A673 (cell line): ENCODE data around the gene RERE. TPM values are rescaled to one million over a fixed set of nuclear protein-coding genes. Genes with fewer than 3 reads are reported as not detected.
A peak's percentile ranks its signal among the peaks of the same experiment; 100 is the strongest.

Experiments used
- BruUV-seq: library from RNA; stranded (reverse); fragments of 400-500 nt; replicated peaks from 2 replicates; lab custom pipeline; 2021; lab: Mats Ljungman, UMichigan
- CTCF ChIA-PET: fragments of 300-600 bp; sonication (Branson Sonifier 250); formaldehyde crosslinking; loops from one replicate; lab custom pipeline; 2022; ENCODE audit warnings: antibody characterized with exemption; lab: Charles Lee
- POLR2A ChIA-PET: fragments of 300-600 bp; sonication (Branson Sonifier 250); formaldehyde crosslinking; loops from one replicate; lab custom pipeline; 2022; ENCODE audit warnings: antibody characterized with exemption; ENCODE audit not compliant: low non-redundant PET; lab: Charles Lee
- DNase-seq: peaks from one replicate; pipeline ENCODE4 v3.0.0-alpha.2; 2015; ENCODE audit warnings: low spot score
- H3K27ac ChIP-seq: fragments of 200-600 bp; sonication (generic); 2 replicates; pipeline ENCODE4 v1.5.1; 2016; ENCODE audit warnings: mixed run types, low read depth, mild to moderate bottlenecking, mixed read lengths, antibody characterized with exemption, low read length; ENCODE audit not compliant: poor library complexity, severe bottlenecking
- H3K27me3 ChIP-seq: fragments of 200-600 bp; sonication (generic); replicated peaks from 2 replicates; pipeline ENCODE4 v1.6.1; 2017; ENCODE audit warnings: mixed run types, low read depth, mild to moderate bottlenecking, mixed read lengths, antibody characterized with exemption, low read length; ENCODE audit not compliant: insufficient read depth, poor library complexity
- H3K36me3 ChIP-seq: fragments of 200-600 bp; sonication (generic); 2 replicates; pipeline ENCODE4 v1.6.1; 2016; ENCODE audit warnings: mixed run types, mild to moderate bottlenecking, mixed read lengths, antibody characterized with exemption, low read length; ENCODE audit not compliant: insufficient read depth, poor library complexity, severe bottlenecking
- H3K4me1 ChIP-seq: fragments of 200-600 bp; sonication (generic); 2 replicates; pipeline ENCODE4 v1.6.1; 2017; ENCODE audit warnings: mixed run types, mild to moderate bottlenecking, mixed read lengths, antibody characterized with exemption, low read length; ENCODE audit not compliant: insufficient read depth, poor library complexity, severe bottlenecking
- H3K4me3 ChIP-seq: fragments of 200-600 bp; sonication (generic); 2 replicates; pipeline ENCODE4 v1.5.1; 2016; ENCODE audit warnings: low read depth, mixed run types, mild to moderate bottlenecking, mixed read lengths, low read length; ENCODE audit not compliant: poor library complexity, severe bottlenecking
- H3K9me3 ChIP-seq: fragments of 200-600 bp; sonication (generic); 2 replicates; pipeline ENCODE4 v1.6.1; 2016; ENCODE audit warnings: mixed run types, low read depth, mild to moderate bottlenecking, mixed read lengths, antibody characterized with exemption, low read length; ENCODE audit not compliant: poor library complexity, severe bottlenecking
- EZH2 ChIP-seq: fragments of 200-600 bp; sonication (generic); IDR thresholded peaks from 2 replicates; pipeline ENCODE4 v1.6.1; 2017; ENCODE audit warnings: borderline replicate concordance, low read depth, mild to moderate bottlenecking, mixed read lengths, antibody characterized with exemption, low read length; ENCODE audit not compliant: poor library complexity, severe bottlenecking
- intact Hi-C: fragments of 100-400 bp; cut with micrococcal nuclease; formaldehyde crosslinking; loops from one replicate; pipeline ENCODE4 v1.10.0; 2022; ENCODE audit not compliant: unreplicated experiment
- total RNA-seq: library from RNA; stranded (reverse); gene quantifications from 2 replicates; pipeline ENCODE4 v1.2.3, GENCODE V29; 2021
- TF ChIP-seq, protein P1 (sequence below): fragments of 300-800, 200-600 bp; sonication (generic); conservative IDR thresholded peaks from 2 replicates; pipeline ENCODE4 v1.5.1; 2017; ENCODE audit warnings: low read depth, mild to moderate bottlenecking, antibody characterized with exemption, low read length, moderate library complexity, mixed read lengths

RERE gene
- total RNA-seq, 1 experiment from 2014 or later, result 188 TPM

GRCh38 chr1:8676072-8676471, 141.4 kb downstream of the RERE start:
- Histone ChIP-seq H3K9me3 (no peaks in the 10 kb centered on the region), H3K4me1 (peaks cover 96% of the 10 kb centered on the region), H3K4me3 (no peak overlapping the region), H3K27ac (no peak overlapping the region), H3K27me3 (no peaks in the 10 kb centered on the region), H3K36me3 (peaks cover 4% of the 10 kb centered on the region)
- ChIA-PET CTCF (no interaction called here), POLR2A (no interaction called here)
- TF ChIP-seq, protein P1, sequence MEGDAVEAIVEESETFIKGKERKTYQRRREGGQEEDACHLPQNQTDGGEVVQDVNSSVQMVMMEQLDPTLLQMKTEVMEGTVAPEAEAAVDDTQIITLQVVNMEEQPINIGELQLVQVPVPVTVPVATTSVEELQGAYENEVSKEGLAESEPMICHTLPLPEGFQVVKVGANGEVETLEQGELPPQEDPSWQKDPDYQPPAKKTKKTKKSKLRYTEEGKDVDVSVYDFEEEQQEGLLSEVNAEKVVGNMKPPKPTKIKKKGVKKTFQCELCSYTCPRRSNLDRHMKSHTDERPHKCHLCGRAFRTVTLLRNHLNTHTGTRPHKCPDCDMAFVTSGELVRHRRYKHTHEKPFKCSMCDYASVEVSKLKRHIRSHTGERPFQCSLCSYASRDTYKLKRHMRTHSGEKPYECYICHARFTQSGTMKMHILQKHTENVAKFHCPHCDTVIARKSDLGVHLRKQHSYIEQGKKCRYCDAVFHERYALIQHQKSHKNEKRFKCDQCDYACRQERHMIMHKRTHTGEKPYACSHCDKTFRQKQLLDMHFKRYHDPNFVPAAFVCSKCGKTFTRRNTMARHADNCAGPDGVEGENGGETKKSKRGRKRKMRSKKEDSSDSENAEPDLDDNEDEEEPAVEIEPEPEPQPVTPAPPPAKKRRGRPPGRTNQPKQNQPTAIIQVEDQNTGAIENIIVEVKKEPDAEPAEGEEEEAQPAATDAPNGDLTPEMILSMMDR, result no peak
- TF ChIP-seq EZH2, result no peak
- no peak for DNase-seq
- no TSS peak for BruUV-seq
- intact Hi-C loops, result no loop called here

- Histone ChIP-seq H3K36me3 (peaks cover 4% of the 10 kb centered on the region), H3K4me1 (peaks cover 96% of the 10 kb centered on the region), H3K27me3 (no peaks in the 10 kb centered on the region), H3K9me3 (no peaks in the 10 kb centered on the region), H3K27ac (peak overlapping the region; percentile 65), H3K4me3 (no peak overlapping the region)
- no TSS peak for BruUV-seq
- no peak for TF ChIP-seq EZH2
- TF ChIP-seq, protein P1, result no peak
- ChIA-PET POLR2A (no interaction called here), CTCF (no interaction called here)
- intact Hi-C loops, result no loop called here
- DNase-seq, result no peak
These were observed 142.5 kb downstream of the RERE start for GRCh38 chr1:8674912-8675311.

- intact Hi-C loops, result no loop called here
- Histone ChIP-seq H3K4me3 (no peak overlapping the region), H3K27ac (peak overlapping the region; percentile 65), H3K36me3 (peaks cover 4% of the 10 kb centered on the region), H3K4me1 (peaks cover 96% of the 10 kb centered on the region), H3K9me3 (no peaks in the 10 kb centered on the region), H3K27me3 (no peaks in the 10 kb centered on the region)
- no peak for DNase-seq
- ChIA-PET CTCF (no interaction called here), POLR2A (interaction anchor here (0.7 kb wide), 1 partner anchor 68 kb away, joined by 3 read pairs; no protein-coding TSS in a partner anchor)
- no peak for TF ChIP-seq EZH2
- TF ChIP-seq, protein P1, result no peak
- no TSS peak for BruUV-seq
These were observed 143.0 kb downstream of the RERE start for GRCh38 chr1:8674481-8674880.
